HuH-7 (cell line): ENCODE measurements around the gene NKAIN4.

Experiments
- DNase-seq: peaks from one replicate; pipeline ENCODE4 v3.0.0; 2011; ENCODE audit warnings: low spot score

NKAIN4 gene

DNA sequence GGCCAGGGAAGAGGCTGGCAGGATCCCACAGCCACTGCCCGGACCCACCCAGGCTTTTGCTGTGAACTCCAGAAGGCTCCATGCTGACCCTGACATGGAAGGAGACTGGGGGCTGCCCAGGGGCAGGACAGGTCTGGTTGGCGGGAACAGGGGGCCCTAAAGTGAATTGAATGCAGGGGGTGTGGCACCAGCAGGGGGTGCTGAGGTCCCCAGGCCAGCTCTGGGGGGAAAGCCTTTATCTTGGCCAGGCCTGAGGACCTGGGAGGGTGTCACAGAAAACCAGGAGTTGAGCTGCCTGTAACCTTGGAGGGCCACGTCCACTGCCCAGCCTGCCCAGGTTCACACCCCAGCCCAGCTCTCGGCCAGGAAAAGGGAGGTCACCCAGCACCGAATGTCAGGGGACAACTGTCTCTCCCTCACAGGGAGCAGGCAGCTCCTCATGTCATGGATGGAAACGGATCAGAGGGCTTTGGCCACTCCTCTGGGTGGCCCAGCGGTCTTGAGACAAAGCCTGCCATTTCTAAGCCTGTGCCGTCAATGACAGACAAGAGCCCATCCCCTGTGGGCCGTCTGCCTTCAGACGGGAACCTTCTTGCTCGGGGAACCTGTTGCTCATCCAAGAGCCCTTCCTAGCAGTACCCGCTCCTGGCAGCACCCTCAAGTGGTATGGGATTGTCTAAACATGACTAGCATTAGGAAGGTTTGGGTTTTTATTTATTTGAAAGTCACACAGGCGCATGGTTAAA is 35.4 kb downstream of the NKAIN4 start:
- DNase-seq = no peak

DNA sequence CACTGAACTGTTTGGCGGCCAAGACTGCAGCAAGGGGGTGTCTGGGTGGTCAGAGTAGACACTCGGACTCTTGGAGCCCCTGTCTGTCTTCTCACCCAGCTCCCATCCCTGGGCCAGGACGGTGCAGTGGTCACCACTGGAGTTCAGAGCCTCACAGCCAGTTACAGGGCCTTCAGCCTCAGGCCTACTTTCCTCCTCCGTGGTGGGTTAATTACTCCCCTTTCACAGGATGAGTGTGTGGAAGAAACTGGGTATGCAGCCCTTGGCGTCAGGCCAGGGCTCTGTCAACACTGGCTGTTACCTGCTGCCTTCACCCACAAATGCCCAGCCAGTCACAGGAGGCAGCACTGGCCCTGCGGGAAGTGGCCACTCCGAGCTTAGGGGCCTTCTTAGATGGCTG is 36.6 kb downstream of the NKAIN4 start:
- no peak for DNase-seq

DNA sequence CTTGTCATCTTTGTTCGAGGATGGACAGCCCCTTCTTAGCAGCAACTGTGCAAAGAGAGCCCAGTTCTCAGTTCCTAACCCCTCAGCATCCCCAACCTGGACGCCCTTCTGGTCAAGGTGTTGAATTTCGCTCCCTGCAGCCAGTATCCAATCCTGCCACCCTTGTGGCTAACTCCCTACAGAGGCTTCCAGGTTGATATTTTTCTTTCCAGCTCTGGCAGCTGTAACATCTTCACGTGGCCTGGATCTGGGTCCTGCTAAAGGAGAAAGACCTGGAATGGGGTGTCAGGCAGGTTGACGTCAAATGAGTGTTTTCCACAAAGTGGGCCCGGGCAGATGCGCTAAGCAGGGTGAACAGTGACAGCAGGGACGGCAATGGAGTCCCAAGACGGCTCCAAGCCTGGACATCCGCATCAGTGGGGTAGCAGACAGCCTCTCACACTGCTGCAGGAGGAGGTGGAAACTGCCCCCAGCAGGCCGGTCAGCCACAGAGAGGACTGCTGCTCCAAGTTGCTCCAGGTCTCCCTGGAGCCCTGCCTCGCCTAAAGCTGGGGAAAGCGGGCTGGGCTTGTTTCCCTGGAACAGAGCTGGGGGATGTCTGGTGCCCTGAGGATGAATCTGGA is 37.3 kb downstream of the NKAIN4 start:
- peak; percentile 50 for DNase-seq

DNA sequence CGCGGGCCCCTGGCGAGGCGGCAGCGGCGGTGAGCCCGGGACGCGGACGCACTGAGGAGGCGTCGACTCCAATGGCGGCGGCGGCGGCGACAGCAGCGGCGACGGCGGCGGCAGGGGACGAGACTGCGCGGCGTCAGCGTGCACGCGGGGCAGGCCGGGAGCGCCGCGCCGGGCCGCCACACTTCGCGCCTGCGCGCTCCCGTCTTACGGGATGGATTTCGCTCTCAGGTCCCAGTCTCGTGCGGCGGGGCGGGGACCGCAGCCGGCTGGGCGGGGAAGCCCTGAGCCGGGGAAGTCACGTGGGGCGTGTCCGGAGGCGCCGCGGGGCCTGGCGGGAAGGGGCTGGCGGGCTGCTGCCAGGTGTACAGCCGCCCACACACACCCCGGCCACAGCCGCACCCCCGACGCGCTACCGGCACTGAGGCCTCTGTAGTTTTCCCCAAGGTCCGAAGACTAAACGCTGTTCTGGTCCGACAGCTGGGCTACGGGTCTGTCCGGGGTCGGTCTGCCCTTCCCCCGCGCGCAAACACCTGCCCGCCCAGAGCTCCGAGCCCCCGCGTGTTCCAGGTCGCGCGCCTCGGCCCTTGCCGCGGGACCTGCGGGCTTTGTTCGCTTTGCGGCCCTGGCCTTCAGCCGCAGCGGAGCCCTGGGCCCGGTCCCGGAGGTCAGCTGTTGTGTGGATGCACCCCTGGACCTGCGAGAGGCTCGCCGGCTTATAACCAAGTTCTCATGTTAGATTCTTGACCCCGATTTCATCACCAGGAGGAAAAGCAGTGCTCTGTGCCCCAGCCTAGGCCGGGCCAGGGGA is 38.0 kb downstream of the NKAIN4 start, which contains the start of gene YTHDF1:
Gene YTHDF1, minus strand, starts transcription at position 91 of the 808 bp plus-strand sequence. CDS start 239 bp downstream, outside the sequence.
- peak; percentile 100 for DNase-seq

DNA sequence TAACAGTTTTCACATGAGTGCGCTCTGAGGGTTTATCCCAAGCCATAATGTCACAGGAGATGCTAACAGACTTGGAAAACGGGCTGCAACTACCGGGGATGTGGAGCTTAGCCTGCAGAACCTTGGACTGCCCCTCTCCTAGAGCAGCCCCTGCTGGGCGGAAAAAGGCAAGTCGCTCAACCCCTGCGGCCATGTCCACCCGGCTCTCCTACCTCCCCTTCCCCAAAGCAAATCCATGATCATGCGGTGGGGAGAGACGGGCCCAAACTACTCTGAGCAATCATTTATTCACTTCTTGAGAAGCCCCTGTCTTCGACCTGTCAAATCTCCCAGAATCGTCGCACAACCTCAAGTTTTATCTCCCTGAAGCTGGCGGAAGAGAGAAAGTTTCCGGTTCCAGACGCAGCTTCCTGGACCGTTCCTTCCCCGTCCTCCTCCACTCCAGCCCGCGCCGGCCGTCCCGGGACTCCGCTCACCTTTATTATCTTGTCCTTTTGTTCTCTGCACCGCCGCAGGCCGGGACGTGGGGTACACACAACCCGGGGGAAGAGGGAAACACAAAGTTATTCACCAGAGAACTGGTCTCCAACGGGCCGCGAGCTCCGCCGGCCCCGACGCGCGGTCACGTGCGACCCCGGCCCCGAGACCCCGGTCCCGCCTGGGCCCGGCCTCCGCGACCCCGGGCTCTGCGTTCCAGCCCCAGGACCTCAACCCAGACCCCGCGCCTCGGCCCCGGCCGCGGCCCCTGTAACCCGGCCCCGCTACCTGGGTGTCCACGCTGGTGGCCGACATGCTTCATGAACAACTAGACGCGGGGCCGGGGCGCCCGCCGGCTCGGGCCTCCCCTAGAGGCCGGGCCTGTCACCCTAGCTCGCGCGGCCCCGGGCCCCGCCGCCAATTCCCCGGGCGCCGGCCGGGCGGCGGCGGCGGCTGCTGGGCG is 38.9 kb downstream of the NKAIN4 start:
- DNase-seq = peak; percentile 96

DNA sequence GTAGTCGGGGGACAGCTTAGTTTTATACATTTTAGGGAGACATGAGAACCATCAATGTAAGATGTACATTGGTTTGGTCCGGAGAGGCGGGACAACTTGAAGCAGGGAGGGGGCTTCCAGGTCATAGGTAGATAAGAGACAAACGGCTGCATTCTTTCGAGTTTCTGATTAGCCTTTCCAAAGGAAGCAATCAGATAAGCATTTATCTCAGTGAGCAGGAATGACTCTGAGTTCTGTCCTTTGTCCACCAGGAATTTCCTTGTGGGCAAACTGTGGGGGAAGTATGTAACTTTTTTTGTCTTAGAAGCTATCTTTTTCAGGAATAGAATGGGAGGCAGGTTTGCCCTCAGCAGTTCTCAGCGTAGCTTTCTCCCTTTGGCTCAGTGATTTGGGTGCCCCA is 39.7 kb downstream of the NKAIN4 start:
- no peak for DNase-seq

DNA sequence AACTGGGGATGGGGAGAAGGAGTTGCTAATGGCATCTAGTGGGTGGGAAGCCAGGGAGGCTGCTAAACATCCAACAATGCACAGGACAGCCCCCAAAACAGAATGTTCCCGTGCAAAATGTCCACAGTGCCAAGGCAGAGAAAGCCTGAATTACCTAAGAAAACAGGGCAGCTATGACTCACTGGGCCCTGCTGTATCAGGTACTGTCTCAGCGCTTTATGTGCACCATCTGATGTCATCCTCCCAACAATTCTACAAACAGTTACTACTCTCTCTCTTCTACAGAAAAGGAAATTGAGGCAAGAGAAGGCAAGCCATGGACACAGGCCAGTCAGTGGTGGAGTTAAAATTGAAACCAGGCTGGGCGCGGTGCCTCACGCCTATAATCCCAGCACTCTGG is 41.5 kb downstream of the NKAIN4 start:
- no peak for DNase-seq

DNA sequence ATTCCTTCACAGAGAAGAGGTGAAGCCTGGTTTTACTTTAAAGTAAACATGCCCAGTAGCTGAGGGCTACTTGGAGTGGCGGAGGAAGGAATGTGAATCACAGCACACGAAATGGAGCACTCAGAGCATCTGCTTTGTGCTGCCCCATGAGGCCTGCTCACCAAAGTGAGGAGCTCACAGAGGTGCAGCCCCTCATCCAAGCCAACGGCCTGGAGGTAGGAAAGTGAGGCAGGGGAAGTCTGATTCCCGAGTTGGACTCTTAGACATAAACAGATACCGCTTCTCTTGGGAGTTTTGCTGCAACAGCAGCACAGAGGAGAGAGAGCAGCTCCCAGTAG is 41.9 kb downstream of the NKAIN4 start:
- no peak for DNase-seq

DNA sequence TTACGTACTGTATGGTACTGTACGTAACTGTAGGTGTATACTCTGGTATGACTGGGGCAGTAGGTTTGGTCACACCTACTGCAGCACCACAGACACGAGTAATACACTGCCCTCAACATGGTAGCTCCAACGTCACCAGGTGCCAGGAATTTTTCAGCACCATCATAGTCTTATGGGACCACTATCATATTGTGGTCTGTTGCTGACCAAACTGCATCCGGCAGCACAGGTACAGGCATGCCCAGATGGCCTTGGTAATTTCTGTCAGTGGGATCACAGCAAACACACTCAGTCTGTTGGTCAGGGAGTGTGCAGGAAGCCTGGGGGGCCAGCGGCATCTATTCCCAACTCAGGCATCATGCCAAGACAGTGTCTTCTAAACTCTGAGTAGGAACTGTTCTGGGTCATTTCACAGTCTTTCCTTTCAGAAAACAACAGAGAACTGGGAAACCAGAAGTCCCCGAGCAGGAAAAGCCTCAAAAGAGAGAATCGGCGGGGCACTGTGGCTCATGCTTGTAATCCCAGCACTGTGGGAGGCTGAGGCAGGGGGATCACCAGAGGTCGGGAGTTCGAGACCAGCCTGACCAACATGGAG is 44.2 kb downstream of the NKAIN4 start:
- no peak for DNase-seq

DNA sequence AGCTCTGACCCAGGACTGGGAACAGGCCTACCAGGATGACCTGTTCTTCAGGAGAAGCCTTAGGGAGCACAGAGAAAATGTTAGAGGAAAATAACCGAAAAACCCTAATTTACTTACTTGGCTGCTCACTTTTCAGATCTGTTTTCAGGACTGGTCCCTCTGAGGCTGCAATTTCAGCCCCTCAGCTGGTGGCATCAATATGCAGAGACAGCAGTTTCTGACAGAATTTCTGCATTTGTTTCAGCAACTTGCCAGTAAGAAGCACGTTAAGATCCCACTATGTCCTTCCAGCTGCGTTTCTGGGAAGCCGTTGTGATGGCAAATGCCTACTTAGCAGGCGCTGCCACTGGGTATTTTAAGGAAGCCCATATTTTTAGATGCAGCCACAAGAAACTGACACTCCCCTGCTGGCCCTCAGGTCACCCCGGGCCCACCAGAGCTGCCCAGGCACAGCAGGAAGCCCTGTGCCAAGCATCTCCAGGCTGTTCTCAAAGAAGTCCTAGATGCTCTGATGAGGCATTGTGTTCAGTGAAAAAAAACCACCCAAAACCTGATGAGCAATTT is 45.8 kb downstream of the NKAIN4 start:
- no peak for DNase-seq

DNA sequence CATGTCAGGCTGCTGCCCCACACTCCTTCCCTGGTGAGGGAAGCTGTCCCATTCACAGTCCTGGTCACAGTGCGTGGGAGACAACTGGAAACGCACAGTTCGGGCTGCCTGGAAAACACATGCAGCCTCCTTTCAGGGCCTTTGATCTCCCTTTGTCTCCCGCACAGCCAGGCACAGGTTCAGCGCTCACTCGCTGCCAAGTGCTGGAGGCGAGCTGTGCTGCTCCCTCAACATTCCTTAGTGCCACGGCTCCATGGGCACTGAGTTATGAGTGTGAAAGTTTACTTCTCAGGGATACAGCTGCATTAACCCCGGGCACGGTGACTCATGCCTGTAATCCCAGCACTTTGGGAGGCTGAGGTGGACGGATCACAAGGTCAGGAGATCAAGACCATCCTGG is 47.4 kb downstream of the NKAIN4 start:
- DNase-seq = no peak

DNA sequence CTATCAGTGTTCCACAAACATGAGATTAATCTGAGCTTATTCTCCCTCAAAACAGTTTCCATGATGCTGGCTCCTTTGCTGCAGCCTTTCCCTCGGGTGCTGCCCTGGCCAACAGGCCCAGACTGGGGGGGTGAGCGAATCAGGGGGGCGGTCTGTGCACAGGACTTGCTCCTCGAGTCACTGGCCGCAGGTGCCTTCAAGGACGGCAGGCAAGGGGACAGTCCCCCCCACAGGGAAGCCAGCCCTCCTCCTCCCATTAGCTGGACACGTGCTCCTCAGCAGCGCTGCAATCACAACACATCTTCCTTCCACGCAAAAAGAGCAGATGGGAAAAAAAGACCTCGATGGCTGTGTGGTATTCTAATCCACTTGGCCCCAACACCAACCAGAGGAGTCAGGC is 48.4 kb downstream of the NKAIN4 start:
- no peak for DNase-seq

DNA sequence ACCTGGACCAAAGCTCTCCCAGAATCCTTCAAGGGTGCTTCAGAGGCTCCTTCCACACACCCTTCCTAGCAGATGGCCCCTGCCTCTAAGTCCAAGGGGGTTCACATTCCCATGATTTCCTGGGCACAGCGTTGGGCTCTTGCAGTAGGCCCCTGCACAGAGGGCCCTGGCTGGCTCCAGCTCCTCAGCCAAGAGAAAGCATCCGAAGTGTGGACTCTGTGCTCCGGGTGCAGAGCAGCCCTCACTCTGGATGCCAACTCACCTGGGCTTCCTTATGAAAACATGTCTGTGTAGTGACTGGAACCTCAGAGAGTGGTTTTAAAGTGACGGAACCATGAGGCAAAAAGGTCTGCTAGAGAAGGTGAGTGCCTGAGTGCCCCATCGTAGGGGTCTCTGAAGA is 49.9 kb downstream of the NKAIN4 start:
- no peak for DNase-seq

DNA sequence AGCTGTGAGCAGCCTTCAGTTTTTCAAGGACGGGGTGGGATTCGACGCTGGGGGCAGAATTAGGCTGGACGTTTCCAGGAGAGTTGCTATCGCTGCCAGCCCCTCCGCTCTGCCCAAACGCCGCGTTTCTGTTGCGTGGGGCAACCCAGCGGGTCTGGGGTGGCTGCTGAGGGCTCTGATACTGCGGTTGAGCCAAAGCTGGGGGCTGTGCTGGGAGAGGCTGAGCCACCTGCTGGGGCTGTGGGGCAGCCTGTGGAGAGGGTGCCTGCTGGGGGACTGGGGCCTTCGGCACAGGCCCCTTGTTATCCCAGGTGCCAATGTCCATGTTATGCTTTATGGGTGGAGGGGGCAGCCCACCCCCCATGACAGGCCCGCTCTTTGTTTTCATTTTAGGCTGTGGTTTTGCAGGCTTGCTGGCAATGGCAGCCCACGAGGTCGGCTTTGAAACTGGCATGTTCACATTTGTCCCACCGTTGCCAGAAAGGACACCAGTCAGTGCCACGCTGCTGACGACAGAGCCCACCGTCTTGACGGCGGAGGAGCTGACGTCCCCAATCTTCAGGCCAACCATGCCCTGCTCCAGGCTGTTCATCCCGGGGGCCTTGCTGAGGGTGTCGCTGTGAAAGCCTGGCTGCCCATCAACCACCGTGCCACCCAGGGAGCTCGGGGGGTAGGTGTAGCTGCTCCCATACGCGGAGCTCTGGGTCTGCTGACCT is 51.3 kb downstream of the NKAIN4 start:
- no peak for DNase-seq

DNA sequence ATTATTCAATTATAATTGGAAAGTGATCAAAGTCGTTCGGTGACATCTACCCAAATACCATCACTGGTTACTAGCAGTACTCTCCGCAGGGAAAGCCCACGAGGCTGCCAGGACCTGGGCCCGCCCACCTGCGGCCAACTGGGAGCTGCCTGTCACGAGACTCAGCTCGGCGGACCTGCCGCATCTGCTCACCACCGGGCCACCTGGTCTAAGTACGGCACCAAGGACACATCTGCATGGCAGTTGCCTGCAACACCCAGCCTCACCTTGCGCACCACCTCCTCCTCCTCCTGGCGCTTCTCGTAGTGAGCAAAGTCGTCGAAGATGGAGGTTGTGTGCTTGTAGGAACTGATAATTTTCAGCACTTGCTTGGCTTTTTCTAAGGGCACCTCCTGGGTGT is 52.2 kb downstream of the NKAIN4 start:
- no peak for DNase-seq

DNA sequence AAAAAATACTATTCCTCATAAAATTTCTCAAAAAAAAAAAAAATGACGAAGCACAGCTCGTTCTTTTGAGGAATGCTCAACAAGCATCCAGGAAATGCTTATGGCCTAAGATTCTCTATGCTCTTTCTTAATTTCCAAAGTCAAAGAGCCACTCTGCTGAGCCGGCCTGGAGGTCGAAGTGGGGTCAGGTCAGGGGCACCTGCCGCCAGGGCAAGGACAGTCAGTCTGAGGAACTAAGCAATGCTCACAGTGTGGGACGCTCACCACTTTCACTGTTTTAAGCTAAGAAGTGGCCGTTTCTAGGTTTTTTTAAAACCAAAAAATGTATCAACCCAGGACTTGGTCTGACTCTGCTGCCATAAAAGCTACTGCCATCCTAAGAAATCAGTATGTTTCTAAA is 55.7 kb downstream of the NKAIN4 start:
- no peak for DNase-seq

DNA sequence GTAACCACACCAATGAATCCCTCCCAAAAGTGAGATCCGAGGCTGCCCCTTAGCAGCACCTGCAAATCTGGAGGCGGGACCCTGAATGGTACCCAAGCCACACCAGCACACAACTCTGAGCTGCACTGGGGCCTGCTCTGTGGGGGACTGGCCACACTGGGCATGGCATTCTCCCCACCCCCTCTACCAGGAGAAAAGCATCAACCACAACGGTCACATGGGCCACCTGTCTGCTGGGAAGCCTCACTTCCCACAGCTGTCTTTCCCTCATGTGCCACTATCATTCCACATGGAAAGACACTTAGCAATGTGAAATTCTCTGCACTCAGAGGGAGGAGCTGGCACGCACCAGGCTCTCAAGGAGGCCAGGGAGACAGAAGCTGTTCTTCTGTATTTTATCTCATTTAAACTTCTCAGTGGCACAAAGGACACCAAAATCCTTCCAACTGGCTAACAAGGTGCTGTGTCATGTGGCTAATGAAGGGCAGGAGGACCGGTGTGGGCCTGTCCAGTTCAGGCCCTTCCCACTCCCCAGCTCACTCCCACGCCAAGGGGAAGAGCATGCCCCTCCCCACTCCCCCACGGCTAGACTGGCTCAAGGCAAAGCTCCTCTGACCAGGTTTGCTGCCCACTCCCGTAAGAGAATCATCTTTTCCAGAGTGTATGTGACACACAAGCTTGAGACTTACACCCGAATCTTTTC is 57.3 kb downstream of the NKAIN4 start:
- DNase-seq = no peak

DNA sequence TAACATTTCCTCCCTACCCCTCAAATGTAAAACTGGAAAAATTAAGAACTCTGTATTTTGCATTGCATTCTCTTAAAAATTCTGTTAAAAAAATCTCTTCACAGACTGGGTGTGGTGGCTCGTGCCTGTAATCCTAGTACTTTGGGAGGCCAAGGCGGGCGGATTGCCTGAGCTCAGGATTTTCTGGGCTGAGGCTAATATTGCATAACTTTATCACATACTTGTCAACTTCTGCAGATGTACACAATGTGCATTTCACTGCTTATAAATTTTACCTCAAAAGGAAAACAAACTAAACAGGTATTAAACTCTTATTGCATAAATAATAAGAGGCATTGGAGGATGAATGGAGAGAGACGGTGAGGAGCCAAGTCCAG is 59.5 kb downstream of the NKAIN4 start:
- no peak for DNase-seq

DNA sequence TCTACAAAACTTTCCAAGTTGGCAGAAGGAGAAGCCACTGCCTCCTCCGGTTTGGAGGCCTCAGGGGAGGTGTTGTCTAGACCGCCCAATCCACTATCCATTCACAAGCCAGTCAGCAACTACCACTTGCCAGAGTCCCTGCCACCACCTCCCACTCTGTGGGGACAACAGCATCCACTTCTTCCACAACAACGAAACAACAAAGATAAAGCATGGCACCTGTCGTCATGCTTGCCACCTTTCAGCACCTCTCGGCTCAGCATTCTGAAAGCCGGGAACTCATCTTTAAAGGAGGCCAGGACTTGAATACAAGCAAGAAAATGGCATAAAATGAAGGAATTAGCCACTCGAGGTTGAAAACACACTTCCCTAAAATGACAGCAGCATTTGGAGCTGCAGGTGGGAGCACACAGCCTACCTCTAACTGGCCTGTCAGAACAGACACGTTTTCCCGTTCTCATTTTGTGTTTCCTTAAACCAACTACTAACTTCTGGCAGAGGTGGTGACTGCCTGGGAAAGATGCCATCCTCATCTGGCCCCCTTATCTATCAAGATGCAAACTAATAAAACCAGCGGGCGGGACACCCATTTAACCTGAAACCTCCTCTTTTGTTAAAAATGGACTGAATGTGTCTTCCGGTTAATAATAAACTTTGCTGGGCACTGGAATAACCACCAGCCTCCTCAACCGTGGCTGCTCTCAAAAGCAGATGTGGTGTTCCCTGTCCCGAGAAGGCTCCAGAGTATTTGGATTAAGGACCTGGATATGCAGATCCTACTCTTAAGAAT is 60.1 kb downstream of the NKAIN4 start:
- no peak for DNase-seq
